K562 (cell line): ENCODE measurements around the gene NR2E1. TPM values are rescaled to one million over a fixed set of nuclear protein-coding genes. Genes with fewer than 3 reads are reported as not detected.

Source experiments
- ATAC-seq: fragments of 200-7000 bp; cut with Tn5 transposase; 3 replicates; pipeline ENCODE4 v1.9.1; 2020; ENCODE audit warnings: moderate library complexity
- BruUV-seq: library from RNA; stranded (reverse); fragments of 400-500 nt; replicated peaks from 2 replicates; lab custom pipeline; 2021; lab: Mats Ljungman, UMichigan
- CTCF ChIA-PET: fragments of 300-600 bp; formaldehyde crosslinking; extraction: SDS; loops from one replicate; lab custom pipeline; 2021; ENCODE audit warnings: low intra/inter-chr PET ratio; lab: Yijun Ruan, JAX
- POLR2A ChIA-PET: fragments of 300-600, 350-650 bp; sonication (Branson Sonifier 250); formaldehyde crosslinking; extraction: SDS; loops from one replicate; lab custom pipeline; 2021; ENCODE audit warnings: antibody characterized with exemption, inconsistent platforms; lab: Yijun Ruan, JAX
- DNase-seq, 4 experiments: peaks; one replicate each; pipeline versions ENCODE4 v3.0.0 to v3.0.0-alpha.2; 2011 to 2018; ENCODE audit warnings: low spot score in 3 of 4, mixed read lengths in 3 of 4; ENCODE audit errors: extremely low read depth in 1 of 4
- FAIRE-seq: peaks from 2 replicates; lab custom pipeline; 2011; peaks lifted over from hg19 to GRCh38; lab: Jason Lieb, UNC
- H2AFZ ChIP-seq: 2 replicates; pipeline ENCODE4 v1.6.0; 2011; ENCODE audit warnings: low read depth, low read length, control low read depth, inconsistent platforms
- H3K27ac ChIP-seq: fragments of 200-600 bp; 3 replicates; pipeline ENCODE4 v1.8.0; 2011; ENCODE audit warnings: low read depth, mild to moderate bottlenecking, control low read depth, inconsistent platforms, low read length, moderate library complexity, mixed read lengths; ENCODE audit errors: extremely low read depth
- H3K27me3 ChIP-seq, 2 experiments: fragments of 300-600 bp in 1 of 2; 2 replicates in 1 of 2; 3 replicates in 1 of 2; pipeline versions ENCODE4 v1.6.0 to v1.8.0; 2011; ENCODE audit warnings: inconsistent platforms in 2 of 2, low read length in 2 of 2, mild to moderate bottlenecking in 1 of 2, mixed read lengths in 1 of 2, moderate library complexity in 1 of 2; ENCODE audit not compliant: control insufficient read depth in 2 of 2, insufficient read depth in 2 of 2
- H3K36me3 ChIP-seq: fragments of 300-600 bp; 3 replicates; pipeline ENCODE4 v1.8.0; 2011; ENCODE audit warnings: mild to moderate bottlenecking, low read length, inconsistent platforms; ENCODE audit not compliant: control insufficient read depth, insufficient read depth
- H3K4me1 ChIP-seq, 2 experiments: fragments of 200-600 bp in 1 of 2; replicated peaks in 1 of 2; 2 replicates in 1 of 2; 3 replicates in 1 of 2; pipeline versions ENCODE4 v1.5.1 to v1.8.0; 2011; ENCODE audit warnings: inconsistent platforms in 2 of 2, low read length in 2 of 2, mild to moderate bottlenecking in 1 of 2, mixed read lengths in 1 of 2, moderate library complexity in 1 of 2; ENCODE audit not compliant: control insufficient read depth in 2 of 2, insufficient read depth in 2 of 2
- H3K4me2 ChIP-seq: 2 replicates; pipeline ENCODE4 v1.6.1; 2011; ENCODE audit warnings: low read length, control low read depth, inconsistent platforms, mixed read lengths; ENCODE audit not compliant: insufficient read depth
- H3K4me3 ChIP-seq: fragments of 200-600 bp; sonication (generic), shearing (Covaris generic); 2 replicates; pipeline ENCODE4 v1.5.1; 2016; ENCODE audit warnings: control low read depth, inconsistent platforms
- H3K79me2 ChIP-seq: fragments of 200-600 bp; 3 replicates; pipeline ENCODE4 v1.8.0; 2011; ENCODE audit warnings: low read length, inconsistent platforms; ENCODE audit not compliant: control insufficient read depth, insufficient read depth
- H3K9ac ChIP-seq, 2 experiments: 2 replicates each; pipeline versions ENCODE4 v1.6.0 to v1.6.1; 2011; ENCODE audit warnings: low read depth in 2 of 2, low read length in 2 of 2, control low read depth in 1 of 2, inconsistent platforms in 1 of 2, mild to moderate bottlenecking in 1 of 2, mixed read lengths in 1 of 2; ENCODE audit not compliant: insufficient read depth in 1 of 2
- H3K9me1 ChIP-seq: one replicate; pipeline ENCODE4 v1.6.0; 2011; ENCODE audit warnings: inconsistent platforms, mild to moderate bottlenecking, low read length, moderate library complexity; ENCODE audit not compliant: control insufficient read depth, insufficient read depth
- H3K9me3 ChIP-seq: replicated peaks from 2 replicates; pipeline ENCODE4 v1.5.1; 2011; ENCODE audit warnings: low read depth, low read length, inconsistent platforms; ENCODE audit not compliant: control insufficient read depth, insufficient read depth
- H4K20me1 ChIP-seq: replicated peaks from 2 replicates; pipeline ENCODE4 v1.6.1; 2011; ENCODE audit warnings: low read length, inconsistent platforms, mixed read lengths; ENCODE audit not compliant: control insufficient read depth, insufficient read depth
- ADNP ChIP-seq: fragments of 200-800 bp; sonication (Bioruptor generic); IDR thresholded peaks from 2 replicates; pipeline ENCODE4 v1.6.1; 2016; ENCODE audit warnings: missing genetic modification characterization, missing compliant biosample characterization
- DACH1 ChIP-seq: fragments of 450-650 bp; IDR thresholded peaks from 2 replicates; pipeline ENCODE4 v1.6.1; 2018; ENCODE audit not compliant: partially characterized antibody
- SMARCC2 ChIP-seq: fragments of 450-650 bp; IDR thresholded peaks from 2 replicates; pipeline ENCODE4 v1.6.1; 2017; ENCODE audit warnings: antibody characterized with exemption, moderate library complexity, mild to moderate bottlenecking, low read depth
- ZNF561 ChIP-seq: fragments of 450-650 bp; formaldehyde crosslinking; conservative IDR thresholded peaks from 2 replicates; pipeline ENCODE4 v1.4.0; 2020; ENCODE audit warnings: mild to moderate bottlenecking, moderate library complexity
- ZNF695 ChIP-seq: fragments of 450-650 bp; formaldehyde crosslinking; IDR thresholded peaks from 2 replicates; pipeline ENCODE4 v1.4.0; 2020; ENCODE audit warnings: mild to moderate bottlenecking, moderate library complexity
- WGBS: fragments of 100-300 bp; shearing (Covaris generic); methylation state at CpG from one replicate; pipeline ENCODE4 v1.1.6; 2016; ENCODE audit warnings: low coverage, mixed read lengths; ENCODE audit not compliant: insufficient coverage; ENCODE audit errors: missing lambda C conversion rate; 5-methylcytosine and 5-hydroxymethylcytosine counted together
- in situ Hi-C: fragments of 300-500 bp; cut with MboI; formaldehyde crosslinking; loops from 4 replicates; pipeline ENCODE4 v1.15.0; 2018; ENCODE audit warnings: inconsistent platforms, mixed read lengths
- intact Hi-C: fragments of 100-400 bp; cut with micrococcal nuclease; formaldehyde crosslinking; loops from 2 replicates; pipeline ENCODE4 v1.14.2; 2022
- polyA plus RNA-seq, 8 experiments: library from polyadenylated mRNA; depleted of rRNA in 4 of 8; stranded (reverse) in 5 of 8; unstranded in 3 of 8; fragments of >200 nt; fragmentation: Nextera tagmentation in 2 of 8; fragmentation: Illumina TruSeq in 1 of 8; extraction: Ambion mirVana in 2 of 8; extraction: Trizol in 1 of 8; gene quantifications; 2 replicates each; pipeline versions ENCODE4 v1.2.1 to v1.2.3, GENCODE V29; 2011 to 2014; ENCODE audit warnings: inconsistent platforms in 1 of 8, missing spikeins in 1 of 8
- total RNA-seq, 7 experiments: library from RNA; depleted of rRNA in 6 of 7; stranded (reverse); fragments of >200 nt in 6 of 7; fragmentation: Illumina TruSeq in 2 of 7; extraction: Trizol in 2 of 7; gene quantifications; 2 replicates each; pipeline versions ENCODE4 v1.2.1 to v1.2.3, GENCODE V29; 2011 to 2021; ENCODE audit warnings: low replicate concordance in 1 of 7
- TF ChIP-seq, protein P1 (sequence below): fragments of 450-650 bp; formaldehyde crosslinking; IDR thresholded peaks from 2 replicates; pipeline ENCODE4 v1.4.0; 2020; ENCODE audit warnings: mild to moderate bottlenecking, mixed read lengths
- TF ChIP-seq, protein P2 (sequence below): sonication (generic); formaldehyde crosslinking; IDR thresholded peaks from 2 replicates; pipeline ENCODE4 v1.8.0; 2023; ENCODE audit warnings: mild to moderate bottlenecking, missing genetic modification reagents
- TF ChIP-seq, protein P3 (sequence below): fragments of 250-450 bp; sonication (Bioruptor Pico); IDR thresholded peaks from 2 replicates; pipeline ENCODE4 v1.5.0; 2022; ENCODE audit warnings: mild to moderate bottlenecking

NR2E1 gene
- total and polyA plus RNA-seq, 9 of the 15 experiments (the other 6 are each of a cell fraction or from before 2014, with no cell fraction given): not detected

DNA sequence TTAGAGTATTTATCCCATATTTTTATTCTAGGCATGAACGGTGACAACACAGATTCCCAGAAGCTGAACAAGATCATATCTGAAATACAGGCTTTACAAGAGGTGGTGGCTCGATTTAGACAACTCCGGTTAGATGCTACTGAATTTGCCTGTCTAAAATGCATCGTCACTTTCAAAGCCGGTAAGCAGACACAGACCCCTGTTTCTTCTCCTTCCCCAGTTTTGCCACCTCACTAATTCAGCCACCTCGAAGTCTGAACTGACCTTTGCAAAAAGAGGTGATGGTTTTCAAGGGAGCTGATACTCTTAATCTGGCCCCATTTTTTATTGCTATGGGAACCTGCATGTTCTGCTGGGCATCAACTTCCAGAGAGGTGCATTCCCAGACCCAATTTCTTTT lies 15.0 kb downstream of the NR2E1 start:
- BruUV-seq: no TSS peak
- Histone ChIP-seq H3K4me1 (peaks cover 0 to 9% of the 10 kb centered on the region in 2 experiments; a peak in 2 of 5 replicates), H2AFZ (no peak overlapping the region), H4K20me1 (no peaks in the 10 kb centered on the region), H3K79me2 (no peaks in the 10 kb centered on the region), H3K4me2 (no peak overlapping the region), H3K36me3 (no peaks in the 10 kb centered on the region), H3K9ac (no peak overlapping the region), H3K4me3 (no peak overlapping the region), H3K27me3 (peaks cover 6 to 34% of the 10 kb centered on the region in 2 experiments; a peak in 4 of 5 replicates), H3K9me1 (no peaks in the 10 kb centered on the region), H3K9me3 (no peaks in the 10 kb centered on the region), H3K27ac (no peak overlapping the region)
- POLR2A ChIA-PET: interaction anchor here (1.0 to 1.2 kb wide), 3 partner anchors 11 to 24 kb away, joined by 3 read pairs; no protein-coding TSS in a partner anchor
- DNase-seq (no peak), ATAC-seq (no peak), FAIRE-seq (no peak)
- intact Hi-C loops: no loop called here
- no peak for TF ChIP-seq ZNF561 (CRISPR knock-in tag)
- no peak for TF ChIP-seq ZNF695 (CRISPR knock-in tag)
- TF ChIP-seq, protein P1, sequence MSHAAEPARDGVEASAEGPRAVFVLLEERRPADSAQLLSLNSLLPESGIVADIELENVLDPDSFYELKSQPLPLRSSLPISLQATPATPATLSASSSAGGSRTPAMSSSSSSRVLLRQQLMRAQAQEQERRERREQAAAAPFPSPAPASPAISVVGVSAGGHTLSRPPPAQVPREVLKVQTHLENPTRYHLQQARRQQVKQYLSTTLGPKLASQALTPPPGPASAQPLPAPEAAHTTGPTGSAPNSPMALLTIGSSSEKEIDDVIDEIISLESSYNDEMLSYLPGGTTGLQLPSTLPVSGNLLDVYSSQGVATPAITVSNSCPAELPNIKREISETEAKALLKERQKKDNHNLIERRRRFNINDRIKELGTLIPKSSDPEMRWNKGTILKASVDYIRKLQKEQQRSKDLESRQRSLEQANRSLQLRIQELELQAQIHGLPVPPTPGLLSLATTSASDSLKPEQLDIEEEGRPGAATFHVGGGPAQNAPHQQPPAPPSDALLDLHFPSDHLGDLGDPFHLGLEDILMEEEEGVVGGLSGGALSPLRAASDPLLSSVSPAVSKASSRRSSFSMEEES (CRISPR knock-in tag): no peak
- no peak for TF ChIP-seq SMARCC2
- TF ChIP-seq, protein P2, sequence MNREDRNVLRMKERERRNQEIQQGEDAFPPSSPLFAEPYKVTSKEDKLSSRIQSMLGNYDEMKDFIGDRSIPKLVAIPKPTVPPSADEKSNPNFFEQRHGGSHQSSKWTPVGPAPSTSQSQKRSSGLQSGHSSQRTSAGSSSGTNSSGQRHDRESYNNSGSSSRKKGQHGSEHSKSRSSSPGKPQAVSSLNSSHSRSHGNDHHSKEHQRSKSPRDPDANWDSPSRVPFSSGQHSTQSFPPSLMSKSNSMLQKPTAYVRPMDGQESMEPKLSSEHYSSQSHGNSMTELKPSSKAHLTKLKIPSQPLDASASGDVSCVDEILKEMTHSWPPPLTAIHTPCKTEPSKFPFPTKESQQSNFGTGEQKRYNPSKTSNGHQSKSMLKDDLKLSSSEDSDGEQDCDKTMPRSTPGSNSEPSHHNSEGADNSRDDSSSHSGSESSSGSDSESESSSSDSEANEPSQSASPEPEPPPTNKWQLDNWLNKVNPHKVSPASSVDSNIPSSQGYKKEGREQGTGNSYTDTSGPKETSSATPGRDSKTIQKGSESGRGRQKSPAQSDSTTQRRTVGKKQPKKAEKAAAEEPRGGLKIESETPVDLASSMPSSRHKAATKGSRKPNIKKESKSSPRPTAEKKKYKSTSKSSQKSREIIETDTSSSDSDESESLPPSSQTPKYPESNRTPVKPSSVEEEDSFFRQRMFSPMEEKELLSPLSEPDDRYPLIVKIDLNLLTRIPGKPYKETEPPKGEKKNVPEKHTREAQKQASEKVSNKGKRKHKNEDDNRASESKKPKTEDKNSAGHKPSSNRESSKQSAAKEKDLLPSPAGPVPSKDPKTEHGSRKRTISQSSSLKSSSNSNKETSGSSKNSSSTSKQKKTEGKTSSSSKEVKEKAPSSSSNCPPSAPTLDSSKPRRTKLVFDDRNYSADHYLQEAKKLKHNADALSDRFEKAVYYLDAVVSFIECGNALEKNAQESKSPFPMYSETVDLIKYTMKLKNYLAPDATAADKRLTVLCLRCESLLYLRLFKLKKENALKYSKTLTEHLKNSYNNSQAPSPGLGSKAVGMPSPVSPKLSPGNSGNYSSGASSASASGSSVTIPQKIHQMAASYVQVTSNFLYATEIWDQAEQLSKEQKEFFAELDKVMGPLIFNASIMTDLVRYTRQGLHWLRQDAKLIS (CRISPR knock-in tag): no peak
- TF ChIP-seq DACH1: no peak
- TF ChIP-seq, protein P3, sequence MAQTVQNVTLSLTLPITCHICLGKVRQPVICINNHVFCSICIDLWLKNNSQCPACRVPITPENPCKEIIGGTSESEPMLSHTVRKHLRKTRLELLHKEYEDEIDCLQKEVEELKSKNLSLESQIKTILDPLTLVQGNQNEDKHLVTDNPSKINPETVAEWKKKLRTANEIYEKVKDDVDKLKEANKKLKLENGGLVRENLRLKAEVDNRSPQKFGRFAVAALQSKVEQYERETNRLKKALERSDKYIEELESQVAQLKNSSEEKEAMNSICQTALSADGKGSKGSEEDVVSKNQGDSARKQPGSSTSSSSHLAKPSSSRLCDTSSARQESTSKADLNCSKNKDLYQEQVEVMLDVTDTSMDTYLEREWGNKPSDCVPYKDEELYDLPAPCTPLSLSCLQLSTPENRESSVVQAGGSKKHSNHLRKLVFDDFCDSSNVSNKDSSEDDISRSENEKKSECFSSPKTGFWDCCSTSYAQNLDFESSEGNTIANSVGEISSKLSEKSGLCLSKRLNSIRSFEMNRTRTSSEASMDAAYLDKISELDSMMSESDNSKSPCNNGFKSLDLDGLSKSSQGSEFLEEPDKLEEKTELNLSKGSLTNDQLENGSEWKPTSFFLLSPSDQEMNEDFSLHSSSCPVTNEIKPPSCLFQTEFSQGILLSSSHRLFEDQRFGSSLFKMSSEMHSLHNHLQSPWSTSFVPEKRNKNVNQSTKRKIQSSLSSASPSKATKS: no peak
- no peak for TF ChIP-seq ADNP (tag)
- 0% methylated on average over 6 of the region's 6 CpGs for WGBS
- CTCF ChIA-PET: no interaction called here
- in situ Hi-C loops: no loop called here
